NOMO-1 treated with dmso at 0.1 percent for 144 hours (cell line): Measurements from ENCODE around the gene PLBD2.

Experiments used
- DNase-seq: peaks from one replicate; lab custom pipeline; 2025; ENCODE audit not compliant: unreplicated experiment; lab: John Stamatoyannopoulos, UW

The PLBD2 gene

GRCh38 chr12:113368331-113368730 is 9.9 kb downstream of the PLBD2 start:
- no peak for DNase-seq

GRCh38 chr12:113369391-113369985 is 11.1 kb downstream of the PLBD2 start:
- no peak for DNase-seq

- DNase-seq, result no peak
These were observed 12.7 kb downstream of the PLBD2 start for GRCh38 chr12:113370923-113371682.

GRCh38 chr12:113371808-113372207 is 13.4 kb downstream of the PLBD2 start:
- DNase-seq, result no peak

- no peak for DNase-seq
These were observed 14.0 kb downstream of the PLBD2 start for GRCh38 chr12:113372371-113372770.

GRCh38 chr12:113373440-113373839 is 15.1 kb downstream of the PLBD2 start:
- DNase-seq, result no peak

GRCh38 chr12:113373969-113374368 is 15.6 kb downstream of the PLBD2 start:
- DNase-seq, result no peak

- DNase-seq, result no peak
These were observed 16.5 kb downstream of the PLBD2 start for GRCh38 chr12:113374823-113375428.

GRCh38 chr12:113378291-113378690 is 19.9 kb downstream of the PLBD2 start:
- DNase-seq, result no peak

GRCh38 chr12:113381220-113381619 is 22.8 kb downstream of the PLBD2 start:
- no peak for DNase-seq

- no peak for DNase-seq
These were observed 23.8 kb downstream of the PLBD2 start for GRCh38 chr12:113382206-113382605.

- DNase-seq, result no peak
These were observed 26.4 kb downstream of the PLBD2 start for GRCh38 chr12:113384778-113385177.

GRCh38 chr12:113385282-113385882 is 27.0 kb downstream of the PLBD2 start:
- no peak for DNase-seq

- no peak for DNase-seq
These were observed 28.6 kb downstream of the PLBD2 start for GRCh38 chr12:113386866-113387566.

GRCh38 chr12:113387631-113388030 is 29.2 kb downstream of the PLBD2 start:
- DNase-seq, result no peak

GRCh38 chr12:113388351-113388750 is 30.0 kb downstream of the PLBD2 start:
- no peak for DNase-seq

GRCh38 chr12:113390064-113391043 is 32.0 kb downstream of the PLBD2 start:
- no peak for DNase-seq

GRCh38 chr12:113391145-113391544 is 32.8 kb downstream of the PLBD2 start:
- no peak for DNase-seq

GRCh38 chr12:113391650-113392337 is 33.4 kb downstream of the PLBD2 start:
- no peak for DNase-seq

GRCh38 chr12:113392520-113392919 is 34.1 kb downstream of the PLBD2 start:
- DNase-seq, result no peak
